ENCODE results near the gene RNF138. TPM values are rescaled to one million over a fixed set of nuclear protein-coding genes. Genes with fewer than 3 reads are reported as not detected.
A peak's percentile ranks its signal among the peaks of the same experiment; 100 is the strongest.

RNF138 gene
- total and polyA plus RNA-seq, 2 of the 13 experiments (the other 11 are each of a cell fraction or from before 2014, with no cell fraction given) = 14.6 to 33.6 TPM

- TF ChIP-seq ZNF441 (CRISPR knock-in tag; IDR thresholded peaks at IDR 0.05; ENCODE audit: borderline replicate concordance) (0 out of 2 replicates have a peak, but pooled peaks have one; percentile 78), ZNF563 (CRISPR knock-in tag; IDR thresholded peaks at IDR 0.05) (peak; percentile 84), ZBTB8A (CRISPR knock-in tag; IDR thresholded peaks at IDR 0.05; ENCODE audit: borderline replicate concordance, low read depth) (0 out of 2 replicates have a peak, but pooled peaks have one; percentile 33), NRL (CRISPR knock-in tag; IDR thresholded peaks at IDR 0.05; ENCODE audit: borderline replicate concordance) (peak; percentile 90), ASH2L (IDR thresholded peaks at IDR 0.05; ENCODE audit: insufficient read length, low read depth, low read length) (peak; percentile 71), MIER2 (CRISPR knock-in tag; IDR thresholded peaks at IDR 0.05) (no peak), ZNF784 (CRISPR knock-in tag; IDR thresholded peaks at IDR 0.05; ENCODE audit: borderline replicate concordance) (no peak), ZNF264 (CRISPR knock-in tag; IDR thresholded peaks at IDR 0.05) (0 out of 2 replicates have a peak, but pooled peaks have one; percentile 17), REXO4 (CRISPR knock-in tag; IDR thresholded peaks at IDR 0.05; ENCODE audit: borderline replicate concordance) (0 out of 2 replicates have a peak, but pooled peaks have one; percentile 83), XBP1 (CRISPR knock-in tag; IDR thresholded peaks at IDR 0.05) (no peak), SP2 (CRISPR knock-in tag; IDR thresholded peaks at IDR 0.05) (no peak), ZNF672 (CRISPR knock-in tag; IDR thresholded peaks at IDR 0.05) (no peak), PHF21A (CRISPR knock-in tag; IDR thresholded peaks at IDR 0.05) (peak; percentile 80), DMAP1 (CRISPR knock-in tag; IDR thresholded peaks at IDR 0.05) (peak; percentile 61), KAT2B (IDR thresholded peaks at IDR 0.05; ENCODE audit: borderline replicate concordance, low read depth, low read length) (no peak), JARID2 (CRISPR knock-in tag; IDR thresholded peaks at IDR 0.05; ENCODE audit: insufficient replicate concordance) (no peak), BRD4 (CRISPR knock-in tag; IDR thresholded peaks at IDR 0.05) (0 out of 2 replicates have a peak, but pooled peaks have one; percentile 31), MAFG (CRISPR knock-in tag; IDR thresholded peaks at IDR 0.05) (no peak), ATF3 (CRISPR knock-in tag; IDR thresholded peaks at IDR 0.05) (0 out of 2 replicates have a peak, but pooled peaks have one; percentile 50), NFKBIZ (CRISPR knock-in tag; IDR thresholded peaks at IDR 0.05) (peak; percentile 62; the same call in 1 of the 2 replicates), PRMT3 (CRISPR knock-in tag; IDR thresholded peaks at IDR 0.05; ENCODE audit: borderline replicate concordance, low read depth) (0 out of 2 replicates have a peak, but pooled peaks have one; percentile 52), GMEB2 (CRISPR knock-in tag; IDR thresholded peaks at IDR 0.05; ENCODE audit: low read depth) (0 out of 2 replicates have a peak, but pooled peaks have one; percentile 23)
These were observed at the start of gene RNF138 (continued) for GRCh38 chr18:32091724-32092421.
